Activated CD8-positive, alpha-beta T cell treated with anti-CD3 and anti-CD28 coated beads for 36 hours (primary cell): Measurements from ENCODE around the gene CYP2C9. TPM values are rescaled to one million over a fixed set of nuclear protein-coding genes. Genes with fewer than 3 reads are reported as not detected.
"Not testable (repeated sequence)": the region's sequence is repeated elsewhere in the genome, so short reads cannot be mapped to it uniquely, and the experiment has no call there.

Experiments used
- ATAC-seq: fragments of 200-7000 bp; cut with Tn5 transposase; one replicate; pipeline ENCODE4 v1.10.0; 2021; ENCODE audit warnings: mild to moderate bottlenecking, moderate library complexity
- CTCF ChIA-PET: fragments of 350-600 bp; sonication (Branson Sonifier 250); formaldehyde crosslinking; loops from one replicate; lab custom pipeline; 2021; ENCODE audit warnings: antibody characterized with exemption; lab: Charles Lee
- POLR2A ChIA-PET: fragments of 350-600 bp; sonication (Branson Sonifier 250); formaldehyde crosslinking; loops from one replicate; lab custom pipeline; 2021; ENCODE audit warnings: antibody characterized with exemption; lab: Charles Lee
- DNase-seq: peaks from one replicate; pipeline ENCODE4 v3.0.0-alpha.2; 2020
- H3K27ac Mint-ChIP-seq: one replicate; pipeline ENCODE4 v1.8.0; 2021; ENCODE audit warnings: mild to moderate bottlenecking, mixed read lengths
- H3K27me3 Mint-ChIP-seq: one replicate; pipeline ENCODE4 v1.8.0; 2021; ENCODE audit warnings: mixed read lengths
- H3K36me3 Mint-ChIP-seq: one replicate; pipeline ENCODE4 v1.8.0; 2021; ENCODE audit warnings: low read depth, mixed read lengths
- H3K4me1 Mint-ChIP-seq: one replicate; pipeline ENCODE4 v1.8.0; 2021; ENCODE audit warnings: low read depth, mixed read lengths
- H3K4me3 Mint-ChIP-seq: one replicate; pipeline ENCODE4 v1.8.0; 2021; ENCODE audit warnings: mild to moderate bottlenecking, moderate library complexity, mixed read lengths
- H3K9me3 Mint-ChIP-seq: one replicate; pipeline ENCODE4 v1.8.0; 2021; ENCODE audit warnings: mixed read lengths
- intact Hi-C: fragments of 100-400 bp; cut with micrococcal nuclease; formaldehyde crosslinking; loops from one replicate; pipeline ENCODE4 v1.10.0; 2022
- total RNA-seq, 2 experiments: library from RNA; stranded (reverse); gene quantifications; one replicate each; pipeline ENCODE4 v1.2.3, GENCODE V29; 2021
- TF ChIP-seq, protein P1 (sequence below): fragments of 200-600 bp; IDR thresholded peaks from one replicate; pipeline ENCODE4 v1.8.0; 2022; ENCODE audit warnings: antibody characterized with exemption, mild to moderate bottlenecking

The CYP2C9 gene
- total RNA-seq: not detected

DNA sequence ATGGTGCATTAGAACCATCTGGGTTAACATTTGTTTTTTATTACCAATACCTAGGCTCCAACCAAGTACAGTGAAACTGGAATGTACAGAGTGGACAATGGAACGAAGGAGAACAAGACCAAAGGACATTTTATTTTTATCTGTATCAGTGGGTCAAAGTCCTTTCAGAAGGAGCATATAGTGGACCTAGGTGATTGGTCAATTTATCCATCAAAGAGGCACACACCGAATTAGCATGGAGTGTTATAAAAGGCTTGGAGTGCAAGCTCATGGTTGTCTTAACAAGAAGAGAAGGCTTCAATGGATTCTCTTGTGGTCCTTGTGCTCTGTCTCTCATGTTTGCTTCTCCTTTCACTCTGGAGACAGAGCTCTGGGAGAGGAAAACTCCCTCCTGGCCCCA lies at the start of gene CYP2C9:
CYP2C9 (plus strand) TSS at position 276 of the 400 bp plus-strand sequence; CDS start at position 301, 25 bp downstream.
- H3K27ac Mint-ChIP-seq: no peak within 1 kb of the TSS
- TF ChIP-seq, protein P1, sequence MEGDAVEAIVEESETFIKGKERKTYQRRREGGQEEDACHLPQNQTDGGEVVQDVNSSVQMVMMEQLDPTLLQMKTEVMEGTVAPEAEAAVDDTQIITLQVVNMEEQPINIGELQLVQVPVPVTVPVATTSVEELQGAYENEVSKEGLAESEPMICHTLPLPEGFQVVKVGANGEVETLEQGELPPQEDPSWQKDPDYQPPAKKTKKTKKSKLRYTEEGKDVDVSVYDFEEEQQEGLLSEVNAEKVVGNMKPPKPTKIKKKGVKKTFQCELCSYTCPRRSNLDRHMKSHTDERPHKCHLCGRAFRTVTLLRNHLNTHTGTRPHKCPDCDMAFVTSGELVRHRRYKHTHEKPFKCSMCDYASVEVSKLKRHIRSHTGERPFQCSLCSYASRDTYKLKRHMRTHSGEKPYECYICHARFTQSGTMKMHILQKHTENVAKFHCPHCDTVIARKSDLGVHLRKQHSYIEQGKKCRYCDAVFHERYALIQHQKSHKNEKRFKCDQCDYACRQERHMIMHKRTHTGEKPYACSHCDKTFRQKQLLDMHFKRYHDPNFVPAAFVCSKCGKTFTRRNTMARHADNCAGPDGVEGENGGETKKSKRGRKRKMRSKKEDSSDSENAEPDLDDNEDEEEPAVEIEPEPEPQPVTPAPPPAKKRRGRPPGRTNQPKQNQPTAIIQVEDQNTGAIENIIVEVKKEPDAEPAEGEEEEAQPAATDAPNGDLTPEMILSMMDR: no peak
- intact Hi-C loops: no loop called here
- H3K36me3 Mint-ChIP-seq: no peaks in the 10 kb centered on the region
- H3K4me1 Mint-ChIP-seq: no peaks in the 10 kb centered on the region
- DNase-seq: no peak
- ChIA-PET CTCF (no interaction called here), POLR2A (no interaction called here)
- H3K27me3 Mint-ChIP-seq: no peaks in the 10 kb centered on the region
- H3K9me3 Mint-ChIP-seq: peaks cover 14% of the 10 kb centered on the region
- no peak within 1 kb of the TSS for H3K4me3 Mint-ChIP-seq
- no peak for ATAC-seq

DNA sequence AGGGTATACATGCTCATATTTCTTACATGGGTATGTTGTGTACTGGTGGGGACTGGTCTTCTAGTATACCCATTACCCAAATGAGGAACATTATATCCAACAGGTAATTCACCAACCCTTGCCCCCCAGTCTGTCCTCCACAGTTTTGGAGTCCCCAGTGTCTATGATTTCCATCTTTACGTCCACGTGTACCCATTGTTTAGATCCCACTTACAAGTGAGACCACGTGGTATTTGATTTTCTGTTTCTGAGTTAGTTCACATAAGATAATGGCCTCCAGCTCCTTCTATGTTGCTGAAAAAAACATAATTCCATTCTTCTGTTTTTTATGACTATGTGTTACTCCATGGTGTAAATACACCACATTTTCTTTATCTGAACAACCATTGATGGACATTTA lies 49.3 kb upstream of the CYP2C9 start:
- Mint-ChIP-seq H3K4me1 (no peaks in the 10 kb centered on the region), H3K9me3 (peaks cover 1% of the 10 kb centered on the region), H3K4me3 (no peak overlapping the region), H3K36me3 (no peaks in the 10 kb centered on the region), H3K27ac (no peak overlapping the region), H3K27me3 (no peaks in the 10 kb centered on the region)
- TF ChIP-seq, protein P1: no peak
- DNase-seq (no peak), ATAC-seq (no peak)
- ChIA-PET POLR2A (no interaction called here), CTCF (no interaction called here)
- intact Hi-C loops: no loop called here

DNA sequence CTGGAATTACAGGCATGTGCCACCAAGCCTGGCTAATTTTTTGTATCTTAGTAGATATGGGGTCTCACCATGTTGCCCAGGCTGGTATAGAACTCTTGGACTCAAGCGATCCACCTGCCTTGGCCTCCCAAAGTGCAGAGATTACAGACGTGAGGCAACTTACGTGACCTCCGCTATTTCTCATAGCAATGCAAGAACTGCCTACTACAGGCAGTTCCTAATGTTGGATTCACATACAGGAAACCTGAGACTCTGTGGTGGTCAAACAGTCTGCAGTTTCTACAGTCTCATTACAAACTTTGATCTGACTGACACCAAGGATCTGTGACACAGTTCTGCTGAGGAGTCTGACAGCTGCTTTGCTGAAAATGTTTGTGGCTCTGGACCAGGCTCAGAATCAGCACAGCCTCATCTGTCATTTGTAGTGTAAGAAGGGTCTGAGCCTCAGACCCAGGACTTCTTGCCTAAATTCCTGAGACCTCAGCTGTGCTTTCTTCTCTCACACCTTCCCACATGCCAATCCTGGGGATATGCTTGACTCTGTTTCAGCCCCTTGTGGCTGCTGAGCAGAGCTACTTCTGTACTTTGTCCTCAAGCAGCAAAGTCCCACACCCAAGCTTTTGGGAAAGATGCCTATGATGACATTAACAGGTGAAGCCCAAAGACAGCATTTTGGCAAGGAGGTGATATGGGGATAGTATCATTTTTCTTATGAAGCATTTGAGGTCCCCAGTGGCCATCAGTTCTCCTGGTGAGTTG lies 48.0 kb upstream of the CYP2C9 start:
- Mint-ChIP-seq H3K36me3 (no peaks in the 10 kb centered on the region), H3K27me3 (no peaks in the 10 kb centered on the region), H3K4me1 (no peaks in the 10 kb centered on the region), H3K9me3 (peaks cover 1% of the 10 kb centered on the region), H3K4me3 (no peak overlapping the region), H3K27ac (no peak overlapping the region)
- intact Hi-C loops: no loop called here
- TF ChIP-seq, protein P1: no peak
- no peak for DNase-seq
- POLR2A ChIA-PET: no interaction called here
- ATAC-seq: no peak
- CTCF ChIA-PET: no interaction called here

DNA sequence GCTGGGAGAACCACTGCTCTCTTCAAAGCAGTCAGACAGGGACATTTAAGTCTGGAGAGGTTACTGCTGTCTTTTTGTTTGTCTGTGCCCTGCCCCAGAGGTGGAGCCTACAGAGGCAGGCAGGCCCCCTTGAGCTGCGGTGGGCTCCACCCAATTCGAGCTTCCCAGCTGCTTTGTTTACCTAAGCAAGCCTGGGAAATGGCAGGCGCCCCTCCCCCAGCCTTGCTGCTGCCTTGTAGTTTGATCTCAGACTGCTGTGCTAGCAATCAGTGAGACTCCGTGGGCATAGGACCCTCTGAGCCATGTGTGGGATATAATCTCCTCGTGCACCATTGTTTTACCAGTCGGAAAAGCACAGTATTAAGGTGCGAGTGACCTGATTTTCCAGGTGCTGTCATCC lies 40.0 kb upstream of the CYP2C9 start:
- DNase-seq, H3K27me3 Mint-ChIP-seq, CTCF ChIA-PET, H3K27ac Mint-ChIP-seq, H3K4me3 Mint-ChIP-seq, H3K9me3 Mint-ChIP-seq, POLR2A ChIA-PET, H3K4me1 Mint-ChIP-seq, ATAC-seq, H3K36me3 Mint-ChIP-seq, intact Hi-C loops: not testable (repeated sequence)

DNA sequence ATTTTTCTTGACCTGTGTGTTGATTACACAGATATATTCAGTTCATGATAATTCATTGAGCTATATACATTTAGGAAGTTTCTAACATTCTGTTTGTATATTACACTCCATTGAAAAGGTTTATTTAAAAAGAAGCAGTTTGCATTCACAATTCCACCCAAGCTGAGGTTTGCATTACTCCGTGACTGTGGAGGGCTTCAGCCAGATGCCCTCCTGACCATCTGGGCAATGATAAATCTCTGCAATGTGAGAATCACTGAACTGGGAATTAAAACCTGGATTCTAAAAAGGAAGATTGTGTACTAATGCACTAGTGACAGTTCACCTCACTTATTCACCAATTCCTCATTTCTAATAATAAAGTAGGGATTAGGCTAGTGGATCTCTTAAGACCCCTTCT lies 36.4 kb upstream of the CYP2C9 start:
- Mint-ChIP-seq H3K4me3 (no peak overlapping the region), H3K36me3 (no peaks in the 10 kb centered on the region), H3K9me3 (no peaks in the 10 kb centered on the region), H3K27ac (no peak overlapping the region), H3K27me3 (no peaks in the 10 kb centered on the region), H3K4me1 (no peaks in the 10 kb centered on the region)
- intact Hi-C loops: no loop called here
- TF ChIP-seq, protein P1: no peak
- ChIA-PET POLR2A (no interaction called here), CTCF (interaction anchor here (1.5 kb wide), 1 partner anchor 24 kb away, joined by 4 read pairs; no protein-coding TSS in a partner anchor)
- DNase-seq (no peak), ATAC-seq (no peak)
